Fibroblast of peridontal ligament (primary cell): ENCODE data around the gene SEC22B.
"Not testable (repeated sequence)": the region's sequence is repeated elsewhere in the genome, so short reads cannot be mapped to it uniquely, and the experiment has no call there.

ENCODE experiments used
- DNase-seq: peaks from one replicate; pipeline ENCODE4 v3.0.0-alpha.2; 2010; ENCODE audit errors: extremely low read depth

SEC22B gene

GRCh38 chr1:120176092-120176855, at the start of gene SEC22B:
TSS of gene SEC22B (minus strand) at chr1:120176520. CDS start at chr1:120176381, 139 bp downstream.
- DNase-seq, result peak; percentile 98

- DNase-seq, result not testable (repeated sequence)
Measured at GRCh38 chr1:120217933-120218332, 41.6 kb upstream of the SEC22B start.

GRCh38 chr1:120217175-120217929, 41.0 kb upstream of the SEC22B start:
- DNase-seq, result peak; percentile 18

GRCh38 chr1:120213606-120214005, 37.3 kb upstream of the SEC22B start:
- DNase-seq, result not testable (repeated sequence)

- DNase-seq, result not testable (repeated sequence)
Measured at GRCh38 chr1:120210754-120211153, 34.4 kb upstream of the SEC22B start.

GRCh38 chr1:120196863-120197775, 20.8 kb upstream of the SEC22B start:
- DNase-seq, result not testable (repeated sequence)

- not testable (repeated sequence) for DNase-seq
Measured at GRCh38 chr1:120188626-120189025, 12.3 kb upstream of the SEC22B start.

GRCh38 chr1:120182176-120182707, 5.9 kb upstream of the SEC22B start:
- DNase-seq, result not testable (repeated sequence)

GRCh38 chr1:120179811-120180690, 3.7 kb upstream of the SEC22B start:
- DNase-seq, result peak; percentile 88

GRCh38 chr1:120178799-120179756, 2.8 kb upstream of the SEC22B start:
- peak; percentile 93 for DNase-seq

- DNase-seq, result not testable (repeated sequence)
Measured at GRCh38 chr1:120178058-120178457, 1.7 kb upstream of the SEC22B start.

GRCh38 chr1:120175688-120176087, 632 bp downstream of the SEC22B start:
- DNase-seq, result peak; percentile 38

- DNase-seq, result not testable (repeated sequence)
Measured at GRCh38 chr1:120164761-120165160, 11.6 kb downstream of the SEC22B start.

- not testable (repeated sequence) for DNase-seq
Measured at GRCh38 chr1:120162015-120162414, 14.3 kb downstream of the SEC22B start.

- DNase-seq, result not testable (repeated sequence)
Measured at GRCh38 chr1:120158495-120158894, 17.8 kb downstream of the SEC22B start.

GRCh38 chr1:120158086-120158485, 18.2 kb downstream of the SEC22B start:
- not testable (repeated sequence) for DNase-seq

- not testable (repeated sequence) for DNase-seq
Measured at GRCh38 chr1:120150138-120150822, 26.0 kb downstream of the SEC22B start.

- not testable (repeated sequence) for DNase-seq
Measured at GRCh38 chr1:120149420-120150059, 26.8 kb downstream of the SEC22B start.
